BJ (cell line): ENCODE data around the gene TEX52. TPM values are rescaled to one million over a fixed set of nuclear protein-coding genes. Genes with fewer than 3 reads are reported as not detected.
"Not testable (repeated sequence)": the region's sequence is repeated elsewhere in the genome, so short reads cannot be mapped to it uniquely, and the experiment has no call there.

Experiments
- CTCF ChIA-PET: fragments of 350-600 bp; formaldehyde crosslinking; extraction: SDS; loops from one replicate; lab custom pipeline; 2021; ENCODE audit warnings: antibody characterized with exemption, inconsistent platforms; lab: Yijun Ruan, JAX
- POLR2A ChIA-PET: fragments of 300-600 bp; sonication (Branson Sonifier 250); formaldehyde crosslinking; extraction: SDS; loops from one replicate; lab custom pipeline; 2021; ENCODE audit warnings: antibody characterized with exemption; lab: Charles Lee
- DNase-seq: peaks from one replicate; pipeline ENCODE4 v3.0.0-alpha.2; 2011; ENCODE audit warnings: low read depth
- H3K27me3 ChIP-seq: 2 replicates; pipeline ENCODE4 v1.6.0; 2011; ENCODE audit warnings: low read length; ENCODE audit not compliant: control insufficient read depth, insufficient read depth
- H3K36me3 ChIP-seq: 2 replicates; pipeline ENCODE4 v1.5.1; 2011; ENCODE audit warnings: low read length; ENCODE audit not compliant: control insufficient read depth, insufficient read depth
- H3K4me3 ChIP-seq: 2 replicates; pipeline ENCODE4 v1.5.1; 2011; ENCODE audit warnings: low read depth, mild to moderate bottlenecking, control low read depth, low read length
- polyA plus RNA-seq: library from polyadenylated mRNA; depleted of rRNA; stranded (reverse); fragments of >200 nt; gene quantifications from 2 replicates; pipeline ENCODE4 v1.2.3, GENCODE V29; 2011
- TF ChIP-seq, protein P1 (sequence below): IDR thresholded peaks from 2 replicates; pipeline ENCODE4 v1.5.1; 2011; ENCODE audit warnings: low read depth, mild to moderate bottlenecking, control low read depth, inconsistent platforms, low read length, moderate library complexity; ENCODE audit not compliant: insufficient read depth

The TEX52 gene
- polyA plus RNA-seq, 1 experiment, result not detected

DNA sequence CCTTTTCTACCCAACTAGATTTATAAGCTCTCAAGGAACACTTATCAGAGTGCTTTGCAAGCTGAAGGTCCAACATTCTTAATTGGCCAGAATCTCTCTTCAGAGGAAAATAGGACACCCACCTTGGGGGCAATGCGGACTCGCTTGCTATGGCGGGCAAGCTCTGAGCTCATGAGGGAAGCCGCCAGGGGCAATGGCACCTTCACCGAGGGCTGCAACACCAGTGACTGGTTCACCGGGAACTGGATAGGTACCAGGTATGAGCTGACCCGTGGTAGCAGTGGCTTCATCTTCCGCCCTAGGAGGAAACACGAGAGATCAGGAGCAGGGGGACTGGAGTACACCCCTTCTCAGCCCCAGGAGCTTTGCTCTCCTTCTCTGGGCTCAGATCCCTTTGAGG is 7.4 kb upstream of the TEX52 start:
- H3K27me3 ChIP-seq, result no peaks in the 10 kb centered on the region

DNA sequence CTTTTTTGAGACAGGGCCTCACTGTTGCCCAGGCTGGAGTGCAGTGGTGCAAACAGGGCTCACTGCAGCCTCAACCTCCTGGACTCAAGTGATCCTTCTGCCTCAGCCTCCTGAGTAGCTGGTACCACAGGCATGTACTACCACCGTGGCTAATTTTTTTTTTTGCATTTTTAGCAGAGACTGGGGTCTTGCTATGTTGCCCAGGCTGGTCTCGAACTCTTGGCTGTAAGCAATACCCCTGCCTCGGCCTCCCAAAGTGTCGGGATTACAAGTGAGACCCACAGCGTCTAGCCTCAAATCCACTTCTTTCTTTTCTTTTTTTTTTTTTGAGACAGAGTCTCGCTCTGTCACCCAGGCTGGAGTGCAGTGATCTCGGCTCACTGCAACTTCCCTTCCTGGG is 6.6 kb upstream of the TEX52 start:
- H3K4me3 ChIP-seq, H3K36me3 ChIP-seq, H3K27me3 ChIP-seq, DNase-seq, POLR2A ChIA-PET: not testable (repeated sequence)
- CTCF ChIA-PET, result interaction anchor here (0.6 to 1.1 kb wide), 3 partner anchors 9 to 198 kb away, joined by 3 to 6 read pairs (median 5); no protein-coding TSS in a partner anchor

More for the DNA sequence above, 7.4 kb upstream of the TEX52 start:
- CTCF ChIA-PET, result interaction anchor here (0.9 to 1.0 kb wide), 2 partner anchors 10 to 11 kb away, joined by 3 to 6 read pairs; no protein-coding TSS in a partner anchor
- H3K36me3 ChIP-seq, result peaks cover 5% of the 10 kb centered on the region
- H3K4me3 ChIP-seq, result no peak overlapping the region
- TF ChIP-seq, protein P1, sequence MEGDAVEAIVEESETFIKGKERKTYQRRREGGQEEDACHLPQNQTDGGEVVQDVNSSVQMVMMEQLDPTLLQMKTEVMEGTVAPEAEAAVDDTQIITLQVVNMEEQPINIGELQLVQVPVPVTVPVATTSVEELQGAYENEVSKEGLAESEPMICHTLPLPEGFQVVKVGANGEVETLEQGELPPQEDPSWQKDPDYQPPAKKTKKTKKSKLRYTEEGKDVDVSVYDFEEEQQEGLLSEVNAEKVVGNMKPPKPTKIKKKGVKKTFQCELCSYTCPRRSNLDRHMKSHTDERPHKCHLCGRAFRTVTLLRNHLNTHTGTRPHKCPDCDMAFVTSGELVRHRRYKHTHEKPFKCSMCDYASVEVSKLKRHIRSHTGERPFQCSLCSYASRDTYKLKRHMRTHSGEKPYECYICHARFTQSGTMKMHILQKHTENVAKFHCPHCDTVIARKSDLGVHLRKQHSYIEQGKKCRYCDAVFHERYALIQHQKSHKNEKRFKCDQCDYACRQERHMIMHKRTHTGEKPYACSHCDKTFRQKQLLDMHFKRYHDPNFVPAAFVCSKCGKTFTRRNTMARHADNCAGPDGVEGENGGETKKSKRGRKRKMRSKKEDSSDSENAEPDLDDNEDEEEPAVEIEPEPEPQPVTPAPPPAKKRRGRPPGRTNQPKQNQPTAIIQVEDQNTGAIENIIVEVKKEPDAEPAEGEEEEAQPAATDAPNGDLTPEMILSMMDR, result no peak
- POLR2A ChIA-PET, result no interaction called here
- no peak for DNase-seq

DNA sequence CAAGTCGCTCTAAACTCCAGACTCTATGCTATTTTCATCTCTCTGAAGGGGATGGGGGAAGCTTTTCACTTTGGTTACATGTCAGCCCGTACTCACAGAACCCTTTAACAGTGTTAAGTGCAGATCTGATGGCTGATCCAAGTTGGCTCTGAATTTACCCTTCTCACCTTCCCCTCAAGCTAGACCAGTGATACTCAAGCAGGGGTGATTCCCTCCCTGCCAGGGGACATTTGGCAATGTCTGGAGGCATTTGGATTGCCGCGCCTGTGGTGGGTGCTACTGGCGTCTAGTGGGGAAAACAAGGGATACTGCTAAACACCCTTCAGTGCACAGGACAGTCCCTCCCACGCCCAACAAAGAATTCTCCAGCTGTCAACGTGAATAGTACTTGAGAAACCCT is 6.0 kb upstream of the TEX52 start:
- TF ChIP-seq, protein P1, result no peak
- DNase-seq, result no peak
- H3K4me3 ChIP-seq, result no peak overlapping the region
- peaks cover 8% of the 10 kb centered on the region for H3K36me3 ChIP-seq
- POLR2A ChIA-PET, result no interaction called here
- no peaks in the 10 kb centered on the region for H3K27me3 ChIP-seq
- CTCF ChIA-PET, result interaction anchor here (0.6 to 1.2 kb wide), 3 partner anchors 9 to 198 kb away, joined by 3 to 8 read pairs (median 5); no protein-coding TSS in a partner anchor

DNA sequence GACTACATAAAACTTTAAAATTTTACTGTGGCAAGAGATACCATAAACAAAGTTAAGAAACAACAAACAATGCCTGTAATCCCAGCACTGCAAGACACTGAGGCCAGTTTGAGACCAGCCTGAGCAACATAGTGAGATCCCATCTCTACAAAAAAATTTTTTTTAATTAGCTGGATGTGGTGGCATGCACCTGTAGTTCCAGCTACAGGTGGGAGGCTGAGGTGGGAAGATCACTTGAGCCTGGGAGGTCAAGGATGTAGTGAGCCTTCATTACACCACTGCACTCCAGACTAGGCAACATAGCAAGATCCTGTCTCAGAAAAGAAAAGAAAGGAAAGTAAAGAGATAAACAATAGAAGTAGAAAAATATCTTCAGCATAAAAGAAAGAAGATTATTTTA is 3.3 kb upstream of the TEX52 start:
- DNase-seq, result no peak
- Histone ChIP-seq H3K27me3 (no peaks in the 10 kb centered on the region), H3K4me3 (no peak overlapping the region), H3K36me3 (peaks cover 11% of the 10 kb centered on the region)
- TF ChIP-seq, protein P1, result no peak
- ChIA-PET CTCF (interaction anchor here (1.0 kb wide), 1 partner anchor 25 kb away, joined by 3 read pairs; no protein-coding TSS in a partner anchor), POLR2A (no interaction called here)

DNA sequence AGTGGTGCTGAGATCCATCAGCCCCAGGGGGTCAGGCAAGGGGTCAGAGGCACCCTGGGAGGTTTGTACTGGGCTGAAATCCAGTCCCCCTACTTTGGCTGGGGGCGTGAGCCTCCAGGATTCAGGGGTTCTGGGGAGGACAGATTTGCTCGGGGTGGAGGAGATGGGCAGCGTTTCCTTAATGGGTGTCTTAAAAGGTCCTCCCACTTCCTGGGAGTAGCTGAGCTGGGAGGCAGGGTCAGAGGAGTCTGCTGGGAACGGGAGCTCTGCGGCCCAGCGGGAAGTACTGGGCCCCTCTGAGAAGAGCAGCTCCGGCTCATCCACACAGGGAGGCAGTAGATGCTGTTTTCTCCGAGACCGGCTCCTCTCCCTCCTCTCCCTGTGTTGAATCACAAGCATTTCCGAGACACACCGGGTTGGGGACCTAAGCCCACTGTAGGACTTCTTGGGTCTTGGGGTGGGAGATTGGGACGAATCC is 2.1 kb upstream of the TEX52 start:
- Histone ChIP-seq H3K36me3 (peaks cover 6% of the 10 kb centered on the region; the same call in 1 of the 2 replicates), H3K4me3 (no peak overlapping the region), H3K27me3 (no peaks in the 10 kb centered on the region)
- DNase-seq, result no peak
- POLR2A ChIA-PET, result no interaction called here
- TF ChIP-seq, protein P1, result no peak
- CTCF ChIA-PET, result interaction anchor here (1.3 to 1.5 kb wide), 2 partner anchors 175 to 183 kb away, joined by 3 to 4 read pairs; no protein-coding TSS in a partner anchor
